GM12864 (cell line): ENCODE measurements around the gene ZC3H18.
"Not testable (repeated sequence)": the region's sequence is repeated elsewhere in the genome, so short reads cannot be mapped to it uniquely, and the experiment has no call there.

Source experiments
- DNase-seq: peaks from one replicate; pipeline ENCODE4 v3.0.0-alpha.2; 2011; ENCODE audit warnings: low read depth
- H3K4me3 ChIP-seq: 2 replicates; pipeline ENCODE4 v1.5.1; 2011; ENCODE audit warnings: mild to moderate bottlenecking, low read depth, low read length, control low read depth
- CTCF ChIP-seq: IDR thresholded peaks from 2 replicates; pipeline ENCODE4 v1.5.1; 2011; ENCODE audit warnings: low read depth, mild to moderate bottlenecking, moderate library complexity, low read length, control low read depth, inconsistent platforms; ENCODE audit errors: missing control alignments

Gene ZC3H18

GRCh38 chr16:88661468-88661867, 91.3 kb downstream of the ZC3H18 start:
- H3K4me3 ChIP-seq, result peak overlapping the region; percentile 34
- no peak for TF ChIP-seq CTCF
- DNase-seq, result no peak

GRCh38 chr16:88662222-88662842, 92.1 kb downstream of the ZC3H18 start:
- TF ChIP-seq CTCF, result no peak
- no peak for DNase-seq
- H3K4me3 ChIP-seq, result peak overlapping the region; percentile 98

- DNase-seq, result peak; percentile 93
- TF ChIP-seq CTCF, result no peak
- H3K4me3 ChIP-seq, result peak within 1 kb of the TSS; percentile 98
Observed at GRCh38 chr16:88662843-88663606, 92.8 kb downstream of the ZC3H18 start, which contains the start of gene MVD. Gene MVD, minus strand, starts transcription at chr16:88663091. Its CDS starts 11 bp downstream, at chr16:88663080.

- no peak for DNase-seq
- no peak for TF ChIP-seq CTCF
- no peak overlapping the region for H3K4me3 ChIP-seq
Observed at GRCh38 chr16:88665148-88665547, 94.9 kb downstream of the ZC3H18 start.

- DNase-seq, result no peak
- H3K4me3 ChIP-seq, result no peak overlapping the region
- no peak for TF ChIP-seq CTCF
Observed at GRCh38 chr16:88665570-88665969, 95.4 kb downstream of the ZC3H18 start.

GRCh38 chr16:88667461-88667860, 97.3 kb downstream of the ZC3H18 start:
- no peak overlapping the region for H3K4me3 ChIP-seq
- TF ChIP-seq CTCF, result no peak
- no peak for DNase-seq

GRCh38 chr16:88669493-88669892, 99.3 kb downstream of the ZC3H18 start:
- not testable (repeated sequence) for DNase-seq, H3K4me3 ChIP-seq
